MM.1S (cell line): ENCODE measurements around the gene ATF7IP2.

Experiments used
- DNase-seq: peaks from one replicate; pipeline ENCODE4 v3.0.0-alpha.2; 2015
- H2AFZ ChIP-seq: fragments of 300-600 bp; sonication (generic); 2 replicates; pipeline ENCODE4 v1.6.0; 2016; ENCODE audit warnings: antibody characterized with exemption, low read length
- H3F3A ChIP-seq: fragments of 300-600 bp; sonication (generic); 2 replicates; pipeline ENCODE4 v1.6.1; 2016; ENCODE audit warnings: mild to moderate bottlenecking, antibody characterized with exemption, low read length, moderate library complexity, mixed read lengths; ENCODE audit not compliant: insufficient read depth
- H3K27ac ChIP-seq: fragments of 300-600 bp; sonication (generic); 2 replicates; pipeline ENCODE4 v1.5.1; 2016; ENCODE audit warnings: mild to moderate bottlenecking, low read length
- H3K27me3 ChIP-seq: fragments of 300-600 bp; sonication (generic); replicated peaks from 2 replicates; pipeline ENCODE4 v1.6.0; 2016; ENCODE audit warnings: low read length; ENCODE audit not compliant: insufficient read depth
- H3K36me3 ChIP-seq: fragments of 300-600 bp; sonication (generic); replicated peaks from 2 replicates; pipeline ENCODE4 v1.6.1; 2016; ENCODE audit warnings: mild to moderate bottlenecking, low read length, mixed read lengths; ENCODE audit not compliant: insufficient read depth
- H3K4me1 ChIP-seq: fragments of 300-600 bp; sonication (generic); 2 replicates; pipeline ENCODE4 v1.6.1; 2016; ENCODE audit warnings: low read length, mixed read lengths
- H3K4me2 ChIP-seq: fragments of 300-600 bp; sonication (generic); 2 replicates; pipeline ENCODE4 v1.6.0; 2016; ENCODE audit warnings: low read depth, low read length
- H3K4me3 ChIP-seq: fragments of 300-600 bp; sonication (generic); 2 replicates; pipeline ENCODE4 v1.5.1; 2016; ENCODE audit warnings: low read length, mixed read lengths
- H3K79me2 ChIP-seq: fragments of 300-600 bp; sonication (generic); 2 replicates; pipeline ENCODE4 v1.6.1; 2016; ENCODE audit warnings: mixed run types, low read length, mixed read lengths
- H3K9ac ChIP-seq: fragments of 300-600 bp; sonication (generic); 2 replicates; pipeline ENCODE4 v1.6.1; 2016; ENCODE audit warnings: low read length, mixed read lengths
- H3K9me2 ChIP-seq: fragments of 300-600 bp; sonication (generic); replicated peaks from 2 replicates; pipeline ENCODE4 v1.6.1; 2016; ENCODE audit warnings: mild to moderate bottlenecking, low read length, mixed read lengths; ENCODE audit not compliant: insufficient read depth
- H3K9me3 ChIP-seq: fragments of 300-600 bp; sonication (generic); replicated peaks from 2 replicates; pipeline ENCODE4 v1.6.1; 2016; ENCODE audit warnings: mild to moderate bottlenecking, low read length, mixed read lengths; ENCODE audit not compliant: insufficient read depth
- H4K20me1 ChIP-seq: fragments of 300-600 bp; sonication (generic); 2 replicates; pipeline ENCODE4 v1.6.1; 2016; ENCODE audit warnings: mild to moderate bottlenecking, low read length, moderate library complexity, mixed read lengths; ENCODE audit not compliant: insufficient read depth
- CTCF ChIP-seq: fragments of 300-600 bp; sonication (generic); IDR thresholded peaks from 2 replicates; pipeline ENCODE4 v1.5.1; 2016; ENCODE audit warnings: antibody characterized with exemption, low read length, mixed read lengths
- EZH2 ChIP-seq: fragments of 300-600 bp; sonication (generic); optimal IDR thresholded peaks from 2 replicates; pipeline ENCODE3; 2017; ENCODE audit warnings: low read depth, mild to moderate bottlenecking, antibody characterized with exemption, low read length, mixed read lengths
- EZH2phosphoT487 ChIP-seq: fragments of 300-600 bp; sonication (generic); IDR thresholded peaks from 2 replicates; pipeline ENCODE4 v1.6.1; 2018; ENCODE audit warnings: antibody characterized with exemption, low read length

ATF7IP2 gene

DNA sequence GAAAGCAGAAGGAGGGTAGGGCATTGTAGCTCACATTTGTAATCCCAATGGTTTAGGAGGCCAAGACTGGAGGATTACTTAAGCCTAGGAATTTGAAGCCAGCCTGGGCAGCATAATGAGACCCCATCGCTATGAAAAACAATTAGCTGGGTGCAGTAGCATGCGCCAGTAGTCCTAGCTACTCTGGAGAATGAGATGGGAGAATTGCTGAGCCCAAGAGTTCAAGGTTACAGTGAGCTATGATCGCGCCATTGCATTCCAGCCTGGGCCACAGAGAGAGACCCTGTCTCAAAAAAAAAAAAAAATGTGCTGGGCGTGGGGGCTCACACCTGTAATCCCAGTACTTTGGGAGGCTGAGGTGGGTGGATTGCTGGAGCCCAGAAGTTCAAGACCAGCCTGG is 5.0 kb downstream of the ATF7IP2 start:
- no peaks in the 10 kb centered on the region for H3F3A ChIP-seq
- H3K79me2 ChIP-seq: no peaks in the 10 kb centered on the region
- no peak overlapping the region for H3K4me3 ChIP-seq
- H3K4me2 ChIP-seq: no peak overlapping the region
- H2AFZ ChIP-seq: no peak overlapping the region
- no peaks in the 10 kb centered on the region for H3K4me1 ChIP-seq
- no peak overlapping the region for H3K27ac ChIP-seq
- TF ChIP-seq EZH2 (no peak), CTCF (no peak), EZH2phosphoT487 (no peak)
- H4K20me1 ChIP-seq: no peaks in the 10 kb centered on the region
- no peak overlapping the region for H3K9ac ChIP-seq
- no peaks in the 10 kb centered on the region for H3K9me3 ChIP-seq
- no peaks in the 10 kb centered on the region for H3K27me3 ChIP-seq
- no peaks in the 10 kb centered on the region for H3K9me2 ChIP-seq
- no peaks in the 10 kb centered on the region for H3K36me3 ChIP-seq
- no peak for DNase-seq

DNA sequence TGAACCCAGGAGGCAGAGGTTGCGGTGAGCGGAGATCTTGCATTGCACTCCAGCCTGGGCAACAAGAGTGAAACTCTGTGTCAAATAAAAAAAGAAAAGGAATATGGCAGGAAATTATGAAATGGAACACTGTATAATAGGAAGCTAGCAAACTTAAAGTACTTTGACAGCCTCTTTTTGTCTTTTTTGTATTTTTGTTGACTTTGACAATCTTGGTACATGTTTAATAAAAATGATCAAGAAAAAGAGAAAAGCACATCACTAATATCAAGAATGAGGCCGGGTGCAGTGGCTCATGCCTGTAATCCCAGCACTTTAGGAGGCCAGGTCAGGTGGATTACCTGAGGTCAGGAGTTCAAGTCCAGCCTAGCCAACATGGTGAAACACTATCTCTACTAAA is 5.5 kb downstream of the ATF7IP2 start:
- Histone ChIP-seq H3K79me2 (no peaks in the 10 kb centered on the region), H3K36me3 (no peaks in the 10 kb centered on the region), H2AFZ (no peak overlapping the region), H3K9me2 (no peaks in the 10 kb centered on the region), H3K27ac (no peak overlapping the region), H3K4me1 (no peaks in the 10 kb centered on the region), H3K9me3 (no peaks in the 10 kb centered on the region), H3K4me2 (no peak overlapping the region), H4K20me1 (no peaks in the 10 kb centered on the region), H3K9ac (no peak overlapping the region), H3K27me3 (no peaks in the 10 kb centered on the region), H3K4me3 (no peak overlapping the region), H3F3A (no peaks in the 10 kb centered on the region)
- no peak for DNase-seq
- TF ChIP-seq CTCF (no peak), EZH2 (no peak), EZH2phosphoT487 (no peak)

DNA sequence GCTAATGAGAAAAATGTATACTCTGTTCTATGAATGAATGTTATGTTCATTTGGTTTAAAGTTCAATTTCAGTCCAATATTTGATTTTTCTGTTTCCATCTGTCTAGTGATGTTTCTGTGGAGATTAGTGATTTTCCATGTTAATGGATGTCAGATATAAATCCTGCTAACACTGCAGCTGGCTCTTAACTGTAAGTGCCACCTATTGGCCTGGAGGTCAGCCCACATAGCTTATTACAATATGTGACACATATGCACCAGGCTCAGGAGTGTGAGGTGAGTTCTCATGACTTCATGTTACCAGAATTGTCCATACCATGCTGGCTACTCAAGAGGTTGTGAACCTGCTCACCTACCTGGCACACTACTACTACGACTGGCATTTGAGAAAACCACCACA is 17.1 kb downstream of the ATF7IP2 start:
- no peak overlapping the region for H3K9ac ChIP-seq
- H3F3A ChIP-seq: no peaks in the 10 kb centered on the region
- TF ChIP-seq EZH2: no peak
- no peak for TF ChIP-seq CTCF
- TF ChIP-seq EZH2phosphoT487: no peak
- no peaks in the 10 kb centered on the region for H3K27me3 ChIP-seq
- H4K20me1 ChIP-seq: no peaks in the 10 kb centered on the region
- H2AFZ ChIP-seq: no peak overlapping the region
- no peaks in the 10 kb centered on the region for H3K9me2 ChIP-seq
- H3K36me3 ChIP-seq: no peaks in the 10 kb centered on the region
- DNase-seq: no peak
- no peaks in the 10 kb centered on the region for H3K79me2 ChIP-seq
- no peak overlapping the region for H3K4me3 ChIP-seq
- no peaks in the 10 kb centered on the region for H3K9me3 ChIP-seq
- no peak overlapping the region for H3K27ac ChIP-seq
- no peak overlapping the region for H3K4me2 ChIP-seq
- H3K4me1 ChIP-seq: no peaks in the 10 kb centered on the region

GRCh38 chr16:10405386-10405939 is 19.6 kb downstream of the ATF7IP2 start:
- TF ChIP-seq EZH2 (no peak), EZH2phosphoT487 (no peak), CTCF (no peak)
- Histone ChIP-seq H3K9me2 (no peaks in the 10 kb centered on the region), H3K9me3 (no peaks in the 10 kb centered on the region), H3K79me2 (no peaks in the 10 kb centered on the region), H3K9ac (no peak overlapping the region), H3F3A (no peaks in the 10 kb centered on the region), H3K4me1 (no peaks in the 10 kb centered on the region), H3K4me2 (no peak overlapping the region), H3K36me3 (no peaks in the 10 kb centered on the region), H2AFZ (no peak overlapping the region), H3K4me3 (no peak overlapping the region), H3K27me3 (no peaks in the 10 kb centered on the region), H3K27ac (no peak overlapping the region), H4K20me1 (no peaks in the 10 kb centered on the region)
- DNase-seq: no peak
